ENCODE data around the gene TUBE1. TPM values are rescaled to one million over a fixed set of nuclear protein-coding genes. Genes with fewer than 3 reads are reported as not detected.
A peak's percentile ranks its signal among the peaks of the same experiment; 100 is the strongest.

Gene TUBE1
- total RNA-seq, 3 donors from 2014 or later, result 27.7 to 72.4 (median 48.2) TPM

- Histone ChIP-seq H3K4me1 (no peaks in the 10 kb centered on the region), H3K4me3 (peak overlapping the region; percentile 79 to 89 (median 83)), H3K27me3 (no peaks in the 10 kb centered on the region), H3K36me3 (no peaks in the 10 kb centered on the region), H3K27ac (peak overlapping the region; percentile 91 to 92), H3K9me3 (no peaks in the 10 kb centered on the region)
- intact Hi-C loops (cut with DNase I; ENCODE audit: low total_unique reads), result no loop called here
- DNase-seq (ENCODE audit: low spot score in 2 of 2), result no peak
- no peak for TF ChIP-seq POLR2AphosphoS5 (IDR thresholded peaks at IDR 0.05)
- TF ChIP-seq CTCF (IDR thresholded peaks at IDR 0.05), result no peak
- TF ChIP-seq POLR2A (IDR thresholded peaks at IDR 0.05), result no peak
Observed at GRCh38 chr6:112087916-112088315, 634 bp upstream of the TUBE1 start.

GRCh38 chr6:112086744-112087135, 542 bp downstream of the TUBE1 start:
- no peaks in the 10 kb centered on the region for H3K4me1 ChIP-seq
- intact Hi-C loops (cut with DNase I; ENCODE audit: low total_unique reads), result no loop called here
- no peaks in the 10 kb centered on the region for H3K9me3 ChIP-seq
- no peak for DNase-seq (ENCODE audit: low spot score in 2 of 2)
- H3K4me3 ChIP-seq, result peak overlapping the region; percentile 79 to 89 (median 83)
- TF ChIP-seq POLR2AphosphoS5 (IDR thresholded peaks at IDR 0.05) (no peak), CTCF (IDR thresholded peaks at IDR 0.05) (no peak), POLR2A (IDR thresholded peaks at IDR 0.05) (no peak)
- H3K36me3 ChIP-seq, result no peaks in the 10 kb centered on the region
- H3K27ac ChIP-seq, result peak overlapping the region; percentile 91 to 92
- no peaks in the 10 kb centered on the region for H3K27me3 ChIP-seq

- Histone ChIP-seq H3K36me3 (no peaks in the 10 kb centered on the region), H3K27ac (no peak overlapping the region), H3K27me3 (no peaks in the 10 kb centered on the region), H3K4me1 (no peaks in the 10 kb centered on the region), H3K9me3 (no peaks in the 10 kb centered on the region), H3K4me3 (no peak overlapping the region)
- no peak for DNase-seq (ENCODE audit: low spot score in 2 of 2)
- intact Hi-C loops (cut with DNase I; ENCODE audit: low total_unique reads), result no loop called here
- TF ChIP-seq CTCF (IDR thresholded peaks at IDR 0.05) (no peak), POLR2AphosphoS5 (IDR thresholded peaks at IDR 0.05) (no peak), POLR2A (IDR thresholded peaks at IDR 0.05) (no peak)
Observed at GRCh38 chr6:112085286-112086065, 1.8 kb downstream of the TUBE1 start.

DNA sequence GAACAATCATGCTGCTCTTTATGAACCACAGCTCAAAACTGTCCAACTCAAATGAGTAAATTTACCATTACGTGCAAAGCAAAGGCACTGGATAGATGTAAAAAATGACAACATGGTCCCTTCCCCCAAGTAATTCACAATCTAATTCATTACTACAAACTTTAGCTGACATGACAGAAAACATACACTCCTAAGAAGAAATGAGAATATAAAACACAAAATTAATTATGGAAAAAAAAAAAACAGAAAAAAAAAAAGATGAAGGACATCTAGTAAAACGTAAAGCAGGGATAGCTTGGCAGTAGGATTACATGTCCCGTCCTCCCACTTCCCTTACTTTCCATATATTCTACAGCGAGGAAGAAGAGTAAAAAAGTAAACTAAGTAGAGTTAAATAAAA, 5.7 kb downstream of the TUBE1 start:
- no peaks in the 10 kb centered on the region for H3K9me3 ChIP-seq
- DNase-seq (ENCODE audit: low spot score in 2 of 2), result no peak
- H3K4me3 ChIP-seq, result no peak overlapping the region
- intact Hi-C loops (cut with DNase I; ENCODE audit: low total_unique reads), result no loop called here
- TF ChIP-seq POLR2AphosphoS5 (IDR thresholded peaks at IDR 0.05) (no peak), POLR2A (IDR thresholded peaks at IDR 0.05) (no peak), CTCF (IDR thresholded peaks at IDR 0.05) (no peak)
- no peaks in the 10 kb centered on the region for H3K4me1 ChIP-seq
- H3K27ac ChIP-seq, result no peak overlapping the region
- peaks cover 6% of the 10 kb centered on the region for H3K36me3 ChIP-seq
- no peaks in the 10 kb centered on the region for H3K27me3 ChIP-seq

DNA sequence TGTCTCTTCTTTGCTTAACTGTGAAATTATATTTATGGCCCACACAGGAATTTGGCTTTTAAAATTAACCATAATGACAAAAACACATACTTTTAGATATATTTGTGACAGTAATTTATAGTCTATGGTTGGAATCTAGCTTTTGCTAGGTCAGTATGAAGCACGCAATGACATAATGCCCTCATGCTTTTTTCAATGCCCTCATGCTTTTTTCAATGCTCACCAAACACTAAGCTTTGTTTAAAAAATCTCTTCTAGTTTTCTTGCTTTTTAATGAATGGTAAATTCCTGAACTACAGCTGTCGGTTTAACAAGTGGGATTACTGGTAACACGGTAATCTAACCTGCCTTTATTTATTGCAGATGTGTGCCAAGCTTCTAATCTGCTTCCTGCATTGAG, 20.7 kb downstream of the TUBE1 start:
- Histone ChIP-seq H3K9me3 (no peaks in the 10 kb centered on the region), H3K36me3 (no peaks in the 10 kb centered on the region), H3K4me1 (no peaks in the 10 kb centered on the region), H3K27me3 (no peaks in the 10 kb centered on the region), H3K4me3 (no peak overlapping the region), H3K27ac (no peak overlapping the region)
- DNase-seq (ENCODE audit: low spot score in 2 of 2), result no peak
- TF ChIP-seq POLR2AphosphoS5 (IDR thresholded peaks at IDR 0.05), result no peak
- no peak for TF ChIP-seq CTCF (IDR thresholded peaks at IDR 0.05)
- no peak for TF ChIP-seq POLR2A (IDR thresholded peaks at IDR 0.05)
- intact Hi-C loops (cut with DNase I; ENCODE audit: low total_unique reads), result no loop called here

Measured in breast epithelium (tissue), 4 donors.